Mesothelial cell of epicardium (in vitro differentiated cells): Measurements from ENCODE around the gene MAN1A1. TPM values are rescaled to one million over a fixed set of nuclear protein-coding genes. Genes with fewer than 3 reads are reported as not detected.
"Not testable (repeated sequence)": the region's sequence is repeated elsewhere in the genome, so short reads cannot be mapped to it uniquely, and the experiment has no call there.

Source experiments
- DNase-seq, 2 experiments: peaks; one replicate each; pipeline ENCODE4 v3.0.0; 2021; ENCODE audit warnings: low spot score in 2 of 2; ENCODE audit not compliant: unreplicated experiment in 2 of 2
- H3K27ac Mint-ChIP-seq: 2 replicates; pipeline ENCODE4 v1.8.0; 2021; ENCODE audit warnings: mixed read lengths
- H3K27me3 Mint-ChIP-seq: 2 replicates; pipeline ENCODE4 v1.8.0; 2021; ENCODE audit warnings: low read depth, mixed read lengths
- H3K36me3 Mint-ChIP-seq: 2 replicates; pipeline ENCODE4 v1.8.0; 2021; ENCODE audit warnings: mixed read lengths
- H3K4me1 Mint-ChIP-seq: 2 replicates; pipeline ENCODE4 v1.8.0; 2021; ENCODE audit warnings: mixed read lengths
- H3K4me3 Mint-ChIP-seq: 2 replicates; pipeline ENCODE4 v1.8.0; 2021; ENCODE audit warnings: mild to moderate bottlenecking, moderate library complexity, mixed read lengths
- H3K9me3 Mint-ChIP-seq: 2 replicates; pipeline ENCODE4 v1.8.0; 2021; ENCODE audit warnings: mixed read lengths
- total RNA-seq: library from RNA; stranded (reverse); gene quantifications from 3 replicates; pipeline ENCODE4 v1.2.1, GENCODE V29; 2021
- TF ChIP-seq, protein P1 (sequence below): fragments of 200-600 bp; sonication (generic); IDR thresholded peaks from one replicate; pipeline ENCODE4 v1.5.0; 2021; ENCODE audit warnings: antibody characterized with exemption; ENCODE audit not compliant: unreplicated experiment

Gene MAN1A1
- total RNA-seq, 1 donor from 2014 or later, result 51.1 TPM

DNA sequence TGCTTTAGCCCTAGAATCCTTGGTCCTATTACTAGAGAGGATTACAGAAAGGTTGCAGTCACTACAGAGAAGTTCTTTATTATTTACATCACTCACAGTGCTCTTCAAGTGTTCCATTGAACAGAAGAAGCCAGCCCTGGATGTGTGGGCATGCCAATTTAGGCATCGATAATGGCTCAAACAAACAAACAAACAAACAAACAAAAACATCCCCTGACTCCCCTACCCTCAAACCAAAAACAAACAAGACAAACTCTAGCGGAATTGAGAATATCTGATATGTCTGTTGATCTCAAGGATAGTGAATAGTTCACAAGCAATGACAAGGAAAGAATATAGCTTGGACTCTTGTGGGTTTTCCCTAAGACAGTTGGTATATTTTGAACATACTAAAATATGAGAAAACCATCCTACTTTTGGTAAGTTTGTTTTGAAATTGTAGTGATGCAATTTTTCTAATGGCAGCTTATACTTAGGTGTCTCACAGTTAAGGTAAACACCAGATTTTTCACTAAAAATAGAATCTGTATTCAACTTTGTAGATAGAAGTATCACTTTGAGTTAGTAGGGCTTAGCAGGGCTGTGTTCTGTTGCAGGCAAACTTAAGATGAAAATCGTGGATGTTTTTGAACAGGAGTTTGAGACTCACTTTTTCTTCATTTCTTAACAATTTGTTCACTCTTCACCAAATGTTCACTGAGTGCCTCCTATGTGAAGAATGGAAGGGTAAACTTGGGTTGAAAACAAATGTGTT is 178.3 kb downstream of the MAN1A1 start:
- DNase-seq, result no peak
- TF ChIP-seq, protein P1, sequence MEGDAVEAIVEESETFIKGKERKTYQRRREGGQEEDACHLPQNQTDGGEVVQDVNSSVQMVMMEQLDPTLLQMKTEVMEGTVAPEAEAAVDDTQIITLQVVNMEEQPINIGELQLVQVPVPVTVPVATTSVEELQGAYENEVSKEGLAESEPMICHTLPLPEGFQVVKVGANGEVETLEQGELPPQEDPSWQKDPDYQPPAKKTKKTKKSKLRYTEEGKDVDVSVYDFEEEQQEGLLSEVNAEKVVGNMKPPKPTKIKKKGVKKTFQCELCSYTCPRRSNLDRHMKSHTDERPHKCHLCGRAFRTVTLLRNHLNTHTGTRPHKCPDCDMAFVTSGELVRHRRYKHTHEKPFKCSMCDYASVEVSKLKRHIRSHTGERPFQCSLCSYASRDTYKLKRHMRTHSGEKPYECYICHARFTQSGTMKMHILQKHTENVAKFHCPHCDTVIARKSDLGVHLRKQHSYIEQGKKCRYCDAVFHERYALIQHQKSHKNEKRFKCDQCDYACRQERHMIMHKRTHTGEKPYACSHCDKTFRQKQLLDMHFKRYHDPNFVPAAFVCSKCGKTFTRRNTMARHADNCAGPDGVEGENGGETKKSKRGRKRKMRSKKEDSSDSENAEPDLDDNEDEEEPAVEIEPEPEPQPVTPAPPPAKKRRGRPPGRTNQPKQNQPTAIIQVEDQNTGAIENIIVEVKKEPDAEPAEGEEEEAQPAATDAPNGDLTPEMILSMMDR, result no peak
- Mint-ChIP-seq H3K27ac (peak overlapping the region; percentile 76), H3K4me1 (peaks cover 56% of the 10 kb centered on the region), H3K9me3 (peaks cover 4% of the 10 kb centered on the region), H3K4me3 (peak overlapping the region; percentile 15), H3K27me3 (no peaks in the 10 kb centered on the region), H3K36me3 (no peaks in the 10 kb centered on the region)

GRCh38 chr6:119170447-119171087 is 179.0 kb downstream of the MAN1A1 start:
- H3K27me3 Mint-ChIP-seq, result no peaks in the 10 kb centered on the region
- DNase-seq, result no peak
- TF ChIP-seq, protein P1, result no peak
- H3K36me3 Mint-ChIP-seq, result no peaks in the 10 kb centered on the region
- peaks cover 4% of the 10 kb centered on the region for H3K9me3 Mint-ChIP-seq
- H3K4me3 Mint-ChIP-seq, result peak overlapping the region; percentile 15
- peak overlapping the region; percentile 76 for H3K27ac Mint-ChIP-seq
- H3K4me1 Mint-ChIP-seq, result peaks cover 52% of the 10 kb centered on the region

DNA sequence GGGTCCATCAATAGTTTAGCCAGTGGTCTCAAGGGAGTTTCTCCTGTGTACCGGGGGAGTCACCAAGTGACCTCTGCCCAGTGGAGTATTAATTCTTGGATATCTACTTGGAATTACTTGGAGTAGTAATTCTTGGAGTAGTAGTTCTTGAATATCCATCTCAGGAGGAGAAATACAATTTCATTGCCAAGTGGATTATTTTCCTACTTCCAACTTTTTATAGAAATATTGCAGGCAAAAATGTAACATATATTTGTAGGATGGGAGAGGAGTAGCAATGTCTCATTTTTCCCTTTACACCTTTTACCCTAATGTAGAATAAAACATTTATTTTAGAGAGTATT is 179.5 kb downstream of the MAN1A1 start:
- no peak for DNase-seq
- H3K9me3 Mint-ChIP-seq, result peaks cover 4% of the 10 kb centered on the region
- H3K36me3 Mint-ChIP-seq, result no peaks in the 10 kb centered on the region
- H3K27me3 Mint-ChIP-seq, result no peaks in the 10 kb centered on the region
- no peak overlapping the region for H3K4me3 Mint-ChIP-seq
- H3K27ac Mint-ChIP-seq, result peak overlapping the region; percentile 40
- TF ChIP-seq, protein P1, result no peak
- H3K4me1 Mint-ChIP-seq, result peaks cover 47% of the 10 kb centered on the region

DNA sequence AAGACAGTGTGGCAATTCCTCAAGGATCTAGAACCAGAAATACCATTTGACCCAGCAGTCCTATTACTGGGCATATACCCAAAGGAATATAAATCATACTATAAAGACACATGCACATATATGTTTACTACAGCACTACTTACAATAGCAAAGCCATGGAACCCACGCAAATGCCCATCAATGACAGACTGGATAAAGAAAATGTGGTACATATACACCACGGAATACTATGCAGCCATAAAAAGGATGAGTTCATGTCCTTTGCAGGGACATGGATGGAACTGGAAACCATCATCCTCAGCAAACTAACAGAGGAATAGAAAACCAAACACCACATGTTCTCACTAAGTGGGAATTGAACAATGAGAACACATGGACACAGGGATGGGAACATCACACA is 180.2 kb downstream of the MAN1A1 start:
- H3K4me3 Mint-ChIP-seq, H3K27ac Mint-ChIP-seq, DNase-seq, H3K36me3 Mint-ChIP-seq, H3K9me3 Mint-ChIP-seq, H3K27me3 Mint-ChIP-seq: not testable (repeated sequence)
- H3K4me1 Mint-ChIP-seq, result peaks cover 41% of the 10 kb centered on the region

GRCh38 chr6:119166024-119166784 is 183.4 kb downstream of the MAN1A1 start:
- Mint-ChIP-seq H3K9me3 (peaks cover 4% of the 10 kb centered on the region), H3K36me3 (no peaks in the 10 kb centered on the region), H3K4me1 (peaks cover 26% of the 10 kb centered on the region), H3K27ac (no peak overlapping the region), H3K4me3 (no peak overlapping the region), H3K27me3 (no peaks in the 10 kb centered on the region)
- DNase-seq, result no peak
- TF ChIP-seq, protein P1, result no peak

- no peak overlapping the region for H3K27ac Mint-ChIP-seq
- H3K4me1 Mint-ChIP-seq, result peaks cover 11% of the 10 kb centered on the region
- H3K27me3 Mint-ChIP-seq, result no peaks in the 10 kb centered on the region
- no peak overlapping the region for H3K4me3 Mint-ChIP-seq
- no peaks in the 10 kb centered on the region for H3K36me3 Mint-ChIP-seq
- H3K9me3 Mint-ChIP-seq, result peaks cover 4% of the 10 kb centered on the region
- no peak for DNase-seq
- TF ChIP-seq, protein P1, result no peak
Observed at GRCh38 chr6:119163006-119163405, 186.6 kb downstream of the MAN1A1 start.
